ENCODE results near the gene PAAF1. TPM values are rescaled to one million over a fixed set of nuclear protein-coding genes. Genes with fewer than 3 reads are reported as not detected.

Gene PAAF1
- total RNA-seq, 2 donors from 2014 or later, result 22.5 to 26.3 TPM

DNA sequence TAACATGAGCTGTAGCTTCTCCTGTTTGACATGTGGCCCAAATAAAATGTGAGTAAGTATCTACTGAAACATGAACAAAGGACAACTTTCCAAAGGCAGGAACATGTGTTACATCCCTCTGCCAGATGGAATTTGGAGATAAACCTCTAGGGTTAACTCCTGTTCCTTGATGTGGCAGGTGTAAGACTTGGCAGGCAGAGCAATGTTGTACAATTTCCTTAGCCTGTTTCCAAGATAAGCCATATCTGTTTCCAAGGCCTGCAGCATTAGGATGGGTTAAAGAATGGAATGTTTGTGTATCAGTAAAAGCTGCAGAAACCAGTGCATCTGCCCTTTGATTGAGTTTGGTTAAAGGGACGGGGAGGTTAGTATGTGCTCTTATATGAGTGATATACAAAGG, 65.2 kb downstream of the PAAF1 start:
- Mint-ChIP-seq H3K27ac (no peak overlapping the region), H3K4me1 (ENCODE audit: low read depth in 2 of 2) (no peaks in the 10 kb centered on the region), H3K4me3 (no peak overlapping the region), H3K9me3 (peaks cover 8% of the 10 kb centered on the region), H3K27me3 (peaks cover 4% of the 10 kb centered on the region in 2 donors), H3K36me3 (peaks cover 8% of the 10 kb centered on the region)
- DNase-seq (ENCODE audit: low spot score), result no peak
- no peak for ATAC-seq

DNA sequence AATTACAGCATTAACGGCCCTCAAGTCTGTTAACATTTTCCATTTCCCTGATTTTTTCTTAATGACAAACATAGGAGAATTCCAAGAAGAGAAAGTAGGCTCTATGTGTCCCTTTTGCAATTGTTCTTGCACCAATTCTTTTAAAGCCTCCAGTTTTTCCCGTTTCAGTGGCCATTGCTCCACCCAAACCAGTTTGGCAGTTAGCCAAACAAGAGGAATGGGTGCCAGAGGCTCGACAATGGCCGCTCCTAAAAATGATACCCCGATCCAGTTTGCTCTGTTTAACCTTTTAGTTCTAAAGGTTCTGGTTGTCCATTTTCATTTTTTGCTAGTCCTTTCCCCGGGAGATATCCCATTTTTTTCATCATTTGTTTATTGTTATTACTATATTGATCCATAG, 67.3 kb downstream of the PAAF1 start:
- H3K27ac Mint-ChIP-seq, result no peak overlapping the region
- H3K4me3 Mint-ChIP-seq, result no peak overlapping the region

DNA sequence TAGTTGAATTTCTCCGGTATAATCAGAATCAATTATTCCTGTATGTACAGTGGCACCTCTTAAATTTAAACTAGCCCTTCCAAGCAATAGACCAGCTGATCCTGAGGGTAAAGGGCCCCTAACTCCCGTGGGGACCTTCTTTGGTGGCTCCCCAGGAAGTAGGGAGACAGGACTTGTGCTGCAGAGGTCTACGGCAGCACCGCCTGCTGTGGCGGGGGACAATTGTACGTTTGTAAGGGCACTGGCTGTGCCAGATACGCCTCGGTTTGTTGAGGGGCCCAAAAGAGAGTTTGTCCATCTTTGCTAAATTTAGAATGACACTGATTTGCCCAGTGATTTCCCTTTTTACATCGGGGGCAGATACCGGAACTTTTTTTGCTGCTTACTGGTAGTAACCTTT, 68.1 kb downstream of the PAAF1 start:
- peaks cover 5% of the 10 kb centered on the region for H3K9me3 Mint-ChIP-seq
- peaks cover 8% of the 10 kb centered on the region for H3K36me3 Mint-ChIP-seq
- H3K4me3 Mint-ChIP-seq, result no peak overlapping the region
- ATAC-seq, result no peak
- H3K27ac Mint-ChIP-seq, result no peak overlapping the region
- H3K4me1 Mint-ChIP-seq (ENCODE audit: low read depth in 2 of 2), result no peaks in the 10 kb centered on the region
- no peak for DNase-seq (ENCODE audit: low spot score)
- peaks cover 4 to 6% of the 10 kb centered on the region in 2 donors for H3K27me3 Mint-ChIP-seq

More for the DNA sequence above, 67.3 kb downstream of the PAAF1 start:
- DNase-seq (ENCODE audit: low spot score), result no peak
- ATAC-seq, result no peak
- Mint-ChIP-seq H3K27me3 (peaks cover 4 to 6% of the 10 kb centered on the region in 2 donors), H3K9me3 (peaks cover 5% of the 10 kb centered on the region), H3K36me3 (peaks cover 8% of the 10 kb centered on the region), H3K4me1 (ENCODE audit: low read depth in 2 of 2) (no peaks in the 10 kb centered on the region)

DNA sequence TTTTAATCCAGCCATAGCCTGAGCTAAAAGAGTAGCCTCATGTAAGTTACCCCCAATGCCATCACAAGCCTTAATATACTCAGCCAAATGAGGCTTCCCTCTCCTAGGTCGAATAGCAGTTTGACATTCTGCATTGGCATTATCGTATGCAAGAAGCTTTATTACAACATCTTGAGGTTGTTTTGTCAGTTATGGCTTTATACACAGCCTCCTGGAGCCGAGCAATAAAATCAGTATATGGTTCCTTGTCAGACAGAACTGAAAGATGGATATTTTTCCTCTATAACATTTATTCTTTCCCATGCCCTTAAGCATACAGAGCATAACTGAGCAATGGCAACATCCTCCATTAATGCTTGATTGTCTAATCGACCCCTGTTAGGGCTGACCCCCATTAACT, 68.6 kb downstream of the PAAF1 start:
- Mint-ChIP-seq H3K27me3 (peaks cover 4 to 6% of the 10 kb centered on the region in 2 donors), H3K9me3 (peaks cover 5% of the 10 kb centered on the region), H3K27ac (no peak overlapping the region), H3K4me3 (no peak overlapping the region), H3K36me3 (peaks cover 8% of the 10 kb centered on the region), H3K4me1 (ENCODE audit: low read depth in 2 of 2) (no peaks in the 10 kb centered on the region)
- DNase-seq (ENCODE audit: low spot score) (no peak), ATAC-seq (no peak)

DNA sequence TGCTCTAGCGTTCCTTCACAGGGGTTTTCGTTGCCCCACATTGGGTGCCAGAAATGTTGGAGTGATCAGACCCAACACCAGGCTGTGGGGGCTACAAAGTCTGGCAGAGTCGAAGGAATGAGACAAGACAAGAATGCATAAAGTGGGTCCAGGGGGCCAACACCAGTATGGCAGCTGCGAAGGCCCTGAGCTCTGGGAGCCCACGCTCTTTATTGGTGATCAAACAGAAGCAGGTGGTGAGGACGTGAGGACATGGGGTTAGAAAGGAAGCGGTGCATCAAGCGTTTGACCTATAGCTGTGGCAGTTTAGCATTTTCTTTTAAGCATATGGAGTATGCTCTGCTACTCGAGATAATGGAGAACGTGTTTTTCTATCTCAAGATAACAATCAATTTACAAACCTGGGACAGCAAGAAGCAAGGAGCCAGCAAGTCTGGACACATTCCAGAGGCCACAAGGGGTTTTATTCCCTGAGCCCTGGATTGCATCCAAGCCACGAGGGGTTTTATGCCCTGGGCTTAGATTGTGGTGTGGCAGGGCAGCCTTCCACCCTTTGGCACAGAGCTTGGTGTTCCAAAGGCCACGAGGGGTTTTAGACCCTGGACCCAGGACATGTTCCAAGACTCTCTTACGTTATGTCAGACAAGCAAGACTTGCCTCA, 70.1 kb downstream of the PAAF1 start:
- peaks cover 4 to 6% of the 10 kb centered on the region in 2 donors for H3K27me3 Mint-ChIP-seq
- H3K4me1 Mint-ChIP-seq (ENCODE audit: low read depth in 2 of 2), result no peaks in the 10 kb centered on the region
- no peaks in the 10 kb centered on the region for H3K9me3 Mint-ChIP-seq
- ATAC-seq, result no peak
- peaks cover under 1% of the 10 kb centered on the region for H3K36me3 Mint-ChIP-seq
- no peak for DNase-seq (ENCODE audit: low spot score)
- H3K4me3 Mint-ChIP-seq, result no peak overlapping the region
- no peak overlapping the region for H3K27ac Mint-ChIP-seq

DNA sequence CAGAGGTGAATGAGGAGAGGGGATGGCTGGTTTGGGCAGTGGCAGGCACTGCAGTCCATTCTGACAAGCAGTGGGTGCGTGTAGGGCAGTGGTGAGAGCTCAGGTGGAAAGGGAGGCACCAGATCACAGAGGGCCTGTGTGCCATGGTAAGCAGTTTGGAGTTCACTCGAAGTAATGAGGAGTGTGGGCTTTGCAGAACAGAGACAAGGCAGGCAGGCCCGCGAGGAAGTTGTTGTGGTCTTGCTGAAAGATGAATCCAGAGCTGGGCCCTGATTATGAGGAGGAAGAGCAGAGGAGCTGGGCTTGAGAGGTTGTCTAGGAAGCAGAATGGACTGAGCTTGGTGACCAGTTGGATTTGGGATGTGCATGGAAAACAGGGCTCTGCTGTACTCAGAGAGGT, 72.4 kb downstream of the PAAF1 start:
- Mint-ChIP-seq H3K27me3 (peaks cover 4 to 6% of the 10 kb centered on the region in 2 donors), H3K4me1 (ENCODE audit: low read depth in 2 of 2) (no peaks in the 10 kb centered on the region), H3K36me3 (no peaks in the 10 kb centered on the region), H3K9me3 (no peaks in the 10 kb centered on the region), H3K27ac (no peak overlapping the region), H3K4me3 (no peak overlapping the region)
- ATAC-seq, result no peak
- DNase-seq (ENCODE audit: low spot score), result no peak

DNA sequence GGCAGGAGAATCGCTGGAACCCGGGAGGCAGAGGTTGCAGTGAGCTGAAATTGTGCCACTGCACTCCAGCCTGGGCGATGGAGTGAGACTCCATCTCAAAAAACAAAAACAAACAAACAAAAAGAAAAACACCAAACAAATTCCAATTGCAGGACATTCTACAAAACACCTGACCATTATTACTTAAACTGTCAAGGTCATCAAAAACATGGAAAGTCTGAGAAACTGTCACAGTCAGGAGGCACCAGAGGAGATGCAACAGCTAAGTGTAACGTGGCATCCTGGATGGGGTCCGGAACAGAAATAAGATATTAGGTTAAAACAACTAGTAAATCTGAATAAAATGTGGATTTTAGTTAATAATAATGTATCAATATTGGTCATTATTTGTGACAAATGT, 73.1 kb downstream of the PAAF1 start:
- Mint-ChIP-seq H3K4me3 (no peak overlapping the region), H3K36me3 (no peaks in the 10 kb centered on the region), H3K27me3 (peaks cover 4 to 6% of the 10 kb centered on the region in 2 donors), H3K27ac (no peak overlapping the region), H3K9me3 (no peaks in the 10 kb centered on the region), H3K4me1 (ENCODE audit: low read depth in 2 of 2) (no peaks in the 10 kb centered on the region)
- ATAC-seq (no peak), DNase-seq (ENCODE audit: low spot score) (no peak)

DNA sequence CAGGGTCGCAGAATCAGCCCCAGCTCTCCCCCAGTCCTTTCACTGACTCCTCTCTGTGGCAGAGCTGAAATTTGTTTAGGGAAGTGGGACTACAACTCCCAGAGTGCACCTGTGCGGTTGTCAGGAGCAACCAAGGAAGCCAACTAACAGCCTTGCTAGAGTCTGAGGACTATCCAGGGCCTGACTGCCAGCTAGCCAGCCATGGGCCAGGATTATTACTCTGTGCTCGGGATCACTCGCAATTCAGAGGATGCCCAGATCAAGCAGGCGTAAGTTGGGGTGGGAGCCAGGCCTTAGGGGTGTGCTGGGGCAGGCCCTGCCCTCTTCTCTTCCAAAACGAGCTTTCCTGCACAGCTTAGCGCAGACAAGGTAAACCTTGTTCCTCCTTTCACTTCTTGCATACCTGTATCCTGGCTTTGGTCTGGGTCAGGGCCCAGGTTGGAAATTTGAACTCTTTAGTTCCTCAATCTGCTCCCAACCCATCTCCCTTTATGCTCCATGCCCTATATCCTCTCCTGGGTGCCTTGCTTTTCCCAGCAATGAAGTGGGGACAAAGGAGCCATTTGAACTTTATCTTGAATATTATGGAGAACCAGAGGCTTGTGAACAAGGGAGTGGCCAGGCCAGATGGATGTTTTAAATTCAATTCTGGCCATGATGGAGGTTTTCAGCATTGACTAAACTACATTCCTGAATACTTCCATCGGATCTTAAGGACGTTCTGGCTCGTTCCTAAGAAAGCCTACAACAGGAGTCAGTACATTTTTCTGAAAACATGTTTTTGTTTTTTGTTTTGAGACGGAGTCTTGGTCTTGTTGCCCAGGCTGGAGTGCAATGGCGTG, 74.3 kb downstream of the PAAF1 start, which contains the start of gene DNAJB13:
Gene DNAJB13, plus strand, starts transcription at position 158 of the 842 bp plus-strand sequence. Its CDS starts 44 bp downstream, at position 202.
- Mint-ChIP-seq H3K27me3 (peaks cover 9% of the 10 kb centered on the region in 2 donors), H3K27ac (no peak within 1 kb of the TSS), H3K4me3 (no peak within 1 kb of the TSS), H3K36me3 (no peaks in the 10 kb centered on the region), H3K9me3 (no peaks in the 10 kb centered on the region), H3K4me1 (ENCODE audit: low read depth in 2 of 2) (no peaks in the 10 kb centered on the region)
- DNase-seq (ENCODE audit: low spot score) (peak; percentile 22), ATAC-seq (peak in 1 of 2 donors; percentile 61)

DNA sequence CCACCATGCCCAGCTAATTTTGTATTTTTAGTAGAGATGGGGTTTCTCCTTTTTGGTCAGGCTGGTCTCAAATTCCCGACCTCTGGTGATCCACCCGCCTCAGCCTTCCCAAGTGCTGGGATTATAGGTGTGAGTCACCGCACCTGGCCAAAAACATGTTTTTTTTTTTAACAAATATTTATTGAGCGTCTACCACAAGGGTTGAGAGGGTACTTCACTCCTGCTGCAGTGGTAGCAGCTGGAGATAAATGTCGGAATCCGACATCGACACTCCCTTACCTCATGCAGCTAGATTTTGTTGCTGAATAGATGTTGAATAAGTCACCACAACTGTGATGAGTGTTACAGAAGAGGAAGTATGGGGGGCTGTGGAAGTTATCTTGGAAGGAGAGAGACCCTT, 75.0 kb downstream of the PAAF1 start:
- DNase-seq (ENCODE audit: low spot score), result peak; percentile 32

DNA sequence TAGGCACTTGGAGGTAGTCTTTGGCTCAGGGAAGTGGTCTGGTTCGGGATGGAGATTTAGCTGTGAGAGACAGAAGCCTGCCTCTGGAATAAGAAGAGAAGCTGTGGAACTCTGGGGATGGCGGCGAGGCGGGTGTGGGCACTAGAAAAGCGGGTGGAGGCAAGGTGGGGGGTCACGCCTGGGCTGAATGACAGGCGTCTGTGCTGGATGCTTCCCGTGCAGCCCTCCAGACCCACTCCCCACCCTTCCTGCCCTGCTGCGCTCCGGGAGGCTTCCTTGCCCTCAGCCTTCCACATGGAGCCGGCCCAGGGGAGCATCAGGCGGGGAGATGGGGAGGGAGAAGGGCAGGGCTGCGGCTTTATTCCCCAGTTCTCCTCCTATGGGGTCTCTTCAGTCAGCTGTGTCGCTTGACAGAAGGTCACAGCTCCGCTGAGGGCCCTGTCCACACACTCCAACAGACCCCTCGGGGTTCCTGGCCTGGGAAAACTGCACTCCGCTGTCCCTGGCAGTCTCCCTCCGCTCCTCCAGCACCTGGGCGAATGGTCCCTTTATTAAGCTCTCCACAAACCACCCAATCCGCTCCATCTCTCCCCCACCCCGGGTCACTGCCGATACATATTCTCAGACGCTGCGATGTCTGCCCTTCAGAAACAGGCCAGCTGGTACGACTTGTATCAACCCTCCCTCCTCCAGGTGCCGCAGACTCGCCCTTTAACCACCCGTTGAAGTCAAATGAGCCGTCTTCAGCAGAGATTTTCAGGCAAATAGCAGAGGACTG, 80.3 kb downstream of the PAAF1 start:
- Mint-ChIP-seq H3K4me1 (ENCODE audit: low read depth in 2 of 2) (no peaks in the 10 kb centered on the region), H3K9me3 (no peaks in the 10 kb centered on the region), H3K27ac (no peak overlapping the region), H3K4me3 (peak overlapping the region; percentile 18), H3K27me3 (peaks cover 14 to 20% of the 10 kb centered on the region in 2 donors), H3K36me3 (no peaks in the 10 kb centered on the region)
- peak in 1 of 2 donors; percentile 44 for ATAC-seq
- peak; percentile 53 for DNase-seq (ENCODE audit: low spot score)

More for the DNA sequence above, 75.0 kb downstream of the PAAF1 start:
- Mint-ChIP-seq H3K27me3 (peaks cover 11 to 12% of the 10 kb centered on the region in 2 donors), H3K36me3 (no peaks in the 10 kb centered on the region), H3K9me3 (no peaks in the 10 kb centered on the region), H3K4me3 (no peak overlapping the region), H3K4me1 (ENCODE audit: low read depth in 2 of 2) (no peaks in the 10 kb centered on the region), H3K27ac (no peak overlapping the region)
- ATAC-seq, result no peak

DNA sequence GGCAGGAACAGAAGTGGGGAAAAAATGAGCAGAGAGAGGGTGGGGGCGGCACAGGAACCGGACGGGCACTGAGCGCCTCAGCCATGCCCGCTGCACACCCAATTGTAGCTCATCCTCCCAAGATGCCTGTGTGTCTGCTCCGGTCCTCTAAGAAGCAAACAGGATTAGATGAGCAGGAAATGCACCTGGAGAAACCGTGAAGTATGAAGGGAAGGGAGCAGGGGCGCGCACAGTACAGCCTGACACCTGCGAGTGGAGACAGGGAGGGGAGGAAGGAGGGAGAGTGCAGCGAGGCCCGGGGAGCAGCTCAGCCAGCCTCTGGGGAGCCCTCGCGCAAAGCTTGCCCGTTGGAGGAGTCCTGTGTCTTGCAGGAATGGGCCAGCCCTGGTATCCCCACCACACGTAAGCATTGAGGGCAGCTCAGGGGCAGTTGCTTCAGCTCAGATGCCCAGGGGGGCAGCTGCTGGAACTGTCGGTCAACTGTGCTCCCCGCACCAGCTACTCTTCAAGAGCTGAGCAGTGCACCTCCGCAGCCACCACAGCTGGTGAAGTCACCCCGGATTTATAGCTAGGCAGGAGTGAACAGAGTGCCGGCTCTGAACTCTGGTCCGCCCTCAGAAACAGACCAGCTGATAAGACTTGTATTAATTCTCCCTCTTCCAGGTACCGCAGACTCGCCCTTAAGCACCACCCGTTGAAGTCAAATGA, 81.0 kb downstream of the PAAF1 start:
- DNase-seq (ENCODE audit: low spot score), result peak; percentile 26
- Mint-ChIP-seq H3K4me1 (ENCODE audit: low read depth in 2 of 2) (no peaks in the 10 kb centered on the region), H3K9me3 (no peaks in the 10 kb centered on the region), H3K4me3 (peak overlapping the region; percentile 18), H3K27me3 (peaks cover 14 to 20% of the 10 kb centered on the region in 2 donors), H3K36me3 (no peaks in the 10 kb centered on the region), H3K27ac (no peak overlapping the region)
- ATAC-seq, result peak in 1 of 2 donors; percentile 54

DNA sequence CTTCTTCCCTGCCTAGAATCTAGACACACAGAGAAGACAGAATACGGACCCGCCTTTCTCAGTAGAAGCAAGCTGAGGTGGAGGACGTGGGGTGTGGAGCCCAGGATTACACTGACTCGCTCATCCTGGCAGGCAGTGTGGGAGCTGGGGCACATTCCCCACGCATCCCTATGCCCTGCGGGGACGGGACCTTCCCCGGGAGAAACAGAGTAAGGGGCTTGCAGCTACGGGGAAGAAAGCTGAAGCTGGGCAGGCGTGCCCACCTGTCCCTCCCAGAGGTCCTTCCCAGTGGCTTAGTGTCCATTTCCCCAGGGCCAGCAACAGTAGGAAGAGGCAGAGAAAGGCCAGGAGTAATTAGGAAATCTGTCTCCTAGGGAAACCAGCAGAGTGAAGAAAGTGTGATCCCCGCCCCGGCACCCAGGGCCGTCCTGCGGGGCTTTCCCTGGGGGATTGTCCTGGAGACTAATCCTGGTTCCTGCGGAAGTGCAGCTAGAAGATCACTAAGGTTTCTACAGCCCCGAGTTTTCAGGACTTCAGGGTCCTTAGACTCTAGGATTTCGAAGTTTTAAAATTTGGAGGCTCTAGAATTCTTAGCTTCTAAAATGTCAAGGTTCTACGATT, 81.8 kb downstream of the PAAF1 start:
- Mint-ChIP-seq H3K4me1 (ENCODE audit: low read depth in 2 of 2) (no peaks in the 10 kb centered on the region), H3K9me3 (no peaks in the 10 kb centered on the region), H3K4me3 (no peak overlapping the region), H3K36me3 (no peaks in the 10 kb centered on the region), H3K27ac (no peak overlapping the region), H3K27me3 (peaks cover 14 to 20% of the 10 kb centered on the region in 2 donors)
- ATAC-seq (no peak), DNase-seq (ENCODE audit: low spot score) (peak; percentile 59)

DNA sequence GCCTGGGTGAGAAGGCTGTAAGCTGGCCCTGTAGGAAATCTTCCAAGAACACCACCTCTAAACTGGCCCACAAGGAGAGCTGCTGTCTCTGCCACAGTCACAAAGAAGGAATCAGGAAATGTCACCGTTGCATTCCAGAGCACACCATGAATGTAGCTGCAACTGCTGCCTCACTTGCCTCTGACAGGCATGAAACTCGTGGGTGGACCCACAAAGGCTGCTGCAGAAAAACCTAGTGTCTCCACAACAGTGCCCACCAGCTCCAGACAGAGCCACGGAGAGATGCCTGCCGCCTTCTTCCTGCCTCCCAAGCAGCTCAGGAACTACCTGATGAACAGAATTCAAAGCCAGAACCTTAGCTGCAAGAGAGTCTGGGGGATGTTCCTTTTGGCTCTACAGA, 84.5 kb downstream of the PAAF1 start:
- H3K27ac Mint-ChIP-seq, result no peak overlapping the region
- H3K9me3 Mint-ChIP-seq, result no peaks in the 10 kb centered on the region
- H3K36me3 Mint-ChIP-seq, result no peaks in the 10 kb centered on the region
- peaks cover 8 to 15% of the 10 kb centered on the region in 2 donors for H3K27me3 Mint-ChIP-seq
- no peak for ATAC-seq
- peak; percentile 3 for DNase-seq (ENCODE audit: low spot score)
- H3K4me3 Mint-ChIP-seq, result no peak overlapping the region
- H3K4me1 Mint-ChIP-seq (ENCODE audit: low read depth in 2 of 2), result peaks cover 7% of the 10 kb centered on the region in 2 donors

All from natural killer cell treated with Interleukin-12 subunit alpha and Interleukin-12 subunit beta and Interleukin-15 and Interleukin-18, amount 100 ng/mL, for 72 hours (primary cell).